ENCODE measurements around the gene SLC34A3.

GRCh38 chr9:137247135-137247915 lies 16.6 kb downstream of the SLC34A3 start:
- TF ChIP-seq CTCF (IDR thresholded peaks at IDR 0.05; ENCODE audit: insufficient read depth, low read length) (no peak), GABPA (IDR thresholded peaks at IDR 0.05; ENCODE audit: low read depth) (no peak), POLR2AphosphoS5 (IDR thresholded peaks at IDR 0.05; ENCODE audit: low read depth) (no peak)
- TF ChIP-seq, protein P1, sequence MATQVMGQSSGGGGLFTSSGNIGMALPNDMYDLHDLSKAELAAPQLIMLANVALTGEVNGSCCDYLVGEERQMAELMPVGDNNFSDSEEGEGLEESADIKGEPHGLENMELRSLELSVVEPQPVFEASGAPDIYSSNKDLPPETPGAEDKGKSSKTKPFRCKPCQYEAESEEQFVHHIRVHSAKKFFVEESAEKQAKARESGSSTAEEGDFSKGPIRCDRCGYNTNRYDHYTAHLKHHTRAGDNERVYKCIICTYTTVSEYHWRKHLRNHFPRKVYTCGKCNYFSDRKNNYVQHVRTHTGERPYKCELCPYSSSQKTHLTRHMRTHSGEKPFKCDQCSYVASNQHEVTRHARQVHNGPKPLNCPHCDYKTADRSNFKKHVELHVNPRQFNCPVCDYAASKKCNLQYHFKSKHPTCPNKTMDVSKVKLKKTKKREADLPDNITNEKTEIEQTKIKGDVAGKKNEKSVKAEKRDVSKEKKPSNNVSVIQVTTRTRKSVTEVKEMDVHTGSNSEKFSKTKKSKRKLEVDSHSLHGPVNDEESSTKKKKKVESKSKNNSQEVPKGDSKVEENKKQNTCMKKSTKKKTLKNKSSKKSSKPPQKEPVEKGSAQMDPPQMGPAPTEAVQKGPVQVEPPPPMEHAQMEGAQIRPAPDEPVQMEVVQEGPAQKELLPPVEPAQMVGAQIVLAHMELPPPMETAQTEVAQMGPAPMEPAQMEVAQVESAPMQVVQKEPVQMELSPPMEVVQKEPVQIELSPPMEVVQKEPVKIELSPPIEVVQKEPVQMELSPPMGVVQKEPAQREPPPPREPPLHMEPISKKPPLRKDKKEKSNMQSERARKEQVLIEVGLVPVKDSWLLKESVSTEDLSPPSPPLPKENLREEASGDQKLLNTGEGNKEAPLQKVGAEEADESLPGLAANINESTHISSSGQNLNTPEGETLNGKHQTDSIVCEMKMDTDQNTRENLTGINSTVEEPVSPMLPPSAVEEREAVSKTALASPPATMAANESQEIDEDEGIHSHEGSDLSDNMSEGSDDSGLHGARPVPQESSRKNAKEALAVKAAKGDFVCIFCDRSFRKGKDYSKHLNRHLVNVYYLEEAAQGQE (IDR thresholded peaks at IDR 0.05; ENCODE audit: insufficient replicate concordance, low read depth), result no peak

Measured in HL-60 (cell line).